Purkinje cell (primary cell): ENCODE measurements around the gene MINPP1. TPM values are rescaled to one million over a fixed set of nuclear protein-coding genes. Genes with fewer than 3 reads are reported as not detected.

Experiments used
- polyA plus RNA-seq: library from polyadenylated mRNA; unstranded; fragments of >200 nt; fragmentation: Nextera tagmentation; gene quantifications from 2 replicates; pipeline ENCODE4 v1.2.1, GENCODE V29; 2014

MINPP1 gene, protein sequence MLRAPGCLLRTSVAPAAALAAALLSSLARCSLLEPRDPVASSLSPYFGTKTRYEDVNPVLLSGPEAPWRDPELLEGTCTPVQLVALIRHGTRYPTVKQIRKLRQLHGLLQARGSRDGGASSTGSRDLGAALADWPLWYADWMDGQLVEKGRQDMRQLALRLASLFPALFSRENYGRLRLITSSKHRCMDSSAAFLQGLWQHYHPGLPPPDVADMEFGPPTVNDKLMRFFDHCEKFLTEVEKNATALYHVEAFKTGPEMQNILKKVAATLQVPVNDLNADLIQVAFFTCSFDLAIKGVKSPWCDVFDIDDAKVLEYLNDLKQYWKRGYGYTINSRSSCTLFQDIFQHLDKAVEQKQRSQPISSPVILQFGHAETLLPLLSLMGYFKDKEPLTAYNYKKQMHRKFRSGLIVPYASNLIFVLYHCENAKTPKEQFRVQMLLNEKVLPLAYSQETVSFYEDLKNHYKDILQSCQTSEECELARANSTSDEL
- 10.2 and 14.3 TPM in 2 replicates for polyA plus RNA-seq

DNA sequence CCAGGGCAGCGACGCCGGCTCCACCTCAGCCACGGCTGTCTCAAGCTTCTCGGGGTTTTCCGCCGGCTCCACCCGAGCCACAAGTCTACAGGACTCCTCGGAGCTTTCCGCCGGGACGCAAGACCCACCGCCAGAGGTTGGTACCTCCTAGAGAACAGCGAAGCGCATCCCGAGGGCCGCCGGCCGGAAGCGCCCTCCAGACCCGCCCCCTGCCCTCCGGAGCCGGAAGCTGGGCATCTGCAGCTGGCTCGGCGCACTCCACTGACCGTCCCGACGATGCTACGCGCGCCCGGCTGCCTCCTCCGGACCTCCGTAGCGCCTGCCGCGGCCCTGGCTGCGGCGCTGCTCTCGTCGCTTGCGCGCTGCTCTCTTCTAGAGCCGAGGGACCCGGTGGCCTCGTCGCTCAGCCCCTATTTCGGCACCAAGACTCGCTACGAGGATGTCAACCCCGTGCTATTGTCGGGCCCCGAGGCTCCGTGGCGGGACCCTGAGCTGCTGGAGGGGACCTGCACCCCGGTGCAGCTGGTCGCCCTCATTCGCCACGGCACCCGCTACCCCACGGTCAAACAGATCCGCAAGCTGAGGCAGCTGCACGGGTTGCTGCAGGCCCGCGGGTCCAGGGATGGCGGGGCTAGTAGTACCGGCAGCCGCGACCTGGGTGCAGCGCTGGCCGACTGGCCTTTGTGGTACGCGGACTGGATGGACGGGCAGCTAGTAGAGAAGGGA, at the start of gene MINPP1:
MINPP1 (plus strand) TSS at position 254 of the 726 bp plus-strand sequence; CDS start at position 277, 23 bp downstream.

Other genes starting within 250 kb of the MINPP1 start
- 0.24 and 1.2 TPM in 2 replicates for gene NUTM2D, start 147.1 kb upstream of the MINPP1 start, polyA plus RNA-seq
- gene PAPSS2, start 155.0 kb downstream of the MINPP1 start, polyA plus RNA-seq: 0.16 and 2.3 TPM in 2 replicates